ENCODE results near the gene LLCFC1. TPM values are rescaled to one million over a fixed set of nuclear protein-coding genes. Genes with fewer than 3 reads are reported as not detected.

LLCFC1 gene
- total and polyA plus RNA-seq, 2 of the 8 experiments (the other 6 are each of a cell fraction or from before 2014, with no cell fraction given), result not detected

DNA sequence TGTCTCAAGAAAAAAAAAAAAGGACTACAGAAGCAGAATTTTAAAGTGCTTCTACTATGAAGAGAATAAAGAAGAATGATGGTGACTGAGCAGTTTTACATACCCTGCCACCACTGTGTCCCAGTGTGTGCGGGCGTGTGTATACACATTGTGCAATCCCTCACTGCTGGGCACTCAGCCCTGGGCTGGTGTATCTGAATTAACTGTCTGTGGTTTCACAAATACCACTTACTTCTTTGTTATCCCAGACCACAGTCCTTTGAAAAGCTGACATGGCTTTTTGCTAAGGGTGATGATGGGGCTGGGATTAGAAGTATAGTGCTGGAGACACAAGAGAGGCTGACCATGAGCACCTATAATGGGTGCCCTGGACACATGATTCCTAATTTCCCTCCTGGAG lies 32.6 kb upstream of the LLCFC1 start:
- no peak for DNase-seq (ENCODE audit: low read depth in 1 of 2, low spot score in 2 of 2)
- H3K56ac ChIP-seq (replicated peaks; ENCODE audit: insufficient read length, low read depth, low read length), result no peak overlapping the region
- no peak overlapping the region for H3K4me2 ChIP-seq (ENCODE audit: insufficient read depth in 1 of 2, low read depth in 2 of 2, low read length in 2 of 2)
- H2BK12ac ChIP-seq (ENCODE audit: low read depth, low read length), result no peak overlapping the region
- no peaks in the 10 kb centered on the region for H3K4me1 ChIP-seq (replicated peaks in 1 of 4; ENCODE audit: control insufficient read depth in 3 of 4, insufficient read depth in 4 of 4, low read length in 3 of 4)
- H2AFZ ChIP-seq (ENCODE audit: low read length), result no peak overlapping the region
- H4K8ac ChIP-seq (ENCODE audit: extremely low read depth, insufficient read depth, low read length), result no peak overlapping the region
- no peaks in the 10 kb centered on the region for H3K36me3 ChIP-seq (ENCODE audit: control insufficient read depth in 2 of 4, insufficient read depth in 4 of 4, low read length in 3 of 4)
- H3K9me3 ChIP-seq (ENCODE audit: insufficient read depth in 2 of 2, low read depth in 1 of 2, low read length in 1 of 2), result peaks cover 26 to 31% of the 10 kb centered on the region in 2 experiments
- H2BK5ac ChIP-seq (ENCODE audit: low read depth, low read length), result no peak overlapping the region
- H3K4ac ChIP-seq (replicated peaks; ENCODE audit: insufficient read length, low read depth, low read length), result no peak overlapping the region
- H3K18ac ChIP-seq (ENCODE audit: extremely low read depth, low read length), result no peak overlapping the region
- WGBS, 2 experiments (ENCODE audit: extremely low coverage in 1 of 2, insufficient coverage in 1 of 2, insufficient read length in 1 of 2, insufficient replicate concordance in 2 of 2, low coverage in 1 of 2, low lambda C conversion rate in 2 of 2, missing lambda C conversion rate in 1 of 2), result 91% methylated on average over 2 of the region's 2 CpGs; no CpG with 5 or more reads in 1 of the 2 experiments
- no peak overlapping the region for H4K5ac ChIP-seq (ENCODE audit: insufficient read length, low read depth, low read length)
- no peak overlapping the region for H2AK5ac ChIP-seq (ENCODE audit: low read depth, low read length)
- no peaks in the 10 kb centered on the region for H3K79me2 ChIP-seq (ENCODE audit: control insufficient read depth in 1 of 2, insufficient read depth in 2 of 2, low read length in 2 of 2)
- H3K23me2 ChIP-seq (ENCODE audit: low read depth, low read length), result no peaks in the 10 kb centered on the region
- H3K23ac ChIP-seq (ENCODE audit: insufficient read length), result no peak overlapping the region
- ChIA-PET POLR2A (ENCODE audit: partially characterized antibody) (interaction anchor here (1.3 kb wide), 1 partner anchor 8 kb away, joined by 4 read pairs; no protein-coding TSS in a partner anchor), CTCF (ENCODE audit: partially characterized antibody) (interaction anchor here (0.7 to 1.4 kb wide), 2 partner anchors 20 to 101 kb away, joined by 3 to 7 read pairs; no protein-coding TSS in a partner anchor)
- TF ChIP-seq BCL11A (IDR thresholded peaks at IDR 0.05; ENCODE audit: low read depth in 2 of 2, low read length in 2 of 2) (no peak), RAD21 (IDR thresholded peaks at IDR 0.05 in 1 of 2, conservative IDR thresholded peaks at IDR 0.05 in 1 of 2; ENCODE audit: low read depth in 2 of 2, low read length in 2 of 2) (no peak), EP300 (IDR thresholded peaks at IDR 0.05; ENCODE audit: borderline replicate concordance in 1 of 2, low read depth in 2 of 2, low read length in 2 of 2) (no peak), CBX5 (IDR thresholded peaks at IDR 0.05; ENCODE audit: low read depth, low read length) (no peak), CHD1 (IDR thresholded peaks at IDR 0.05; ENCODE audit: low read depth, low read length) (no peak), ATF3 (IDR thresholded peaks at IDR 0.05; ENCODE audit: insufficient read depth, low read depth, low read length) (no peak), NRF1 (IDR thresholded peaks at IDR 0.05; ENCODE audit: low read depth, low read length) (no peak), TAF7 (optimal IDR thresholded peaks at IDR 0.05; ENCODE audit: borderline replicate concordance, low read depth, low read length) (no peak), SUZ12 (IDR thresholded peaks at IDR 0.05; ENCODE audit: low read length) (no peak), SP2 (IDR thresholded peaks at IDR 0.05; ENCODE audit: low read length) (no peak)
- no peak for FAIRE-seq
- no peak overlapping the region for H3K4me3 ChIP-seq (ENCODE audit: extremely low read depth in 1 of 4, insufficient read depth in 2 of 4, low read depth in 3 of 4, low read length in 4 of 4)
- no peak overlapping the region for H2BK15ac ChIP-seq (ENCODE audit: low read length)
- H4K91ac ChIP-seq (replicated peaks; ENCODE audit: insufficient read length, low read length), result no peak overlapping the region
- H2BK20ac ChIP-seq (ENCODE audit: low read length), result no peak overlapping the region
- no peak overlapping the region for H3K14ac ChIP-seq (ENCODE audit: insufficient read length)
- H3K27me3 ChIP-seq (replicated peaks in 1 of 4; ENCODE audit: control insufficient read depth in 3 of 4, extremely low read depth in 1 of 4, insufficient read depth in 3 of 4, low read length in 3 of 4), result no peaks in the 10 kb centered on the region
- H3K27ac ChIP-seq (ENCODE audit: low read depth, low read length), result no peak overlapping the region
- no peaks in the 10 kb centered on the region for H3K79me1 ChIP-seq (ENCODE audit: low read depth, low read length)
- no peak overlapping the region for H2BK120ac ChIP-seq (replicated peaks; ENCODE audit: low read depth, low read length)
- H4K20me1 ChIP-seq (replicated peaks in 1 of 2; ENCODE audit: control insufficient read depth in 1 of 2, insufficient read depth in 2 of 2, low read length in 2 of 2), result no peaks in the 10 kb centered on the region
- no peak overlapping the region for H3K9ac ChIP-seq (replicated peaks in 1 of 4; ENCODE audit: extremely low read depth in 1 of 4, low read depth in 3 of 4, low read length in 3 of 4)
